Anterior cingulate cortex (tissue), 58 donors: ENCODE measurements around the gene LRMDA.

ENCODE experiments used
- DNase-seq, 58 donors: peaks; one replicate each; lab custom pipeline; 2025; lab: John Stamatoyannopoulos, UW

LRMDA gene

GRCh38 chr10:75652146-75652740, 220.8 kb downstream of the LRMDA start:
- DNase-seq = no peak

- DNase-seq = no peak
Measured at GRCh38 chr10:75653761-75654160, 222.3 kb downstream of the LRMDA start.

DNA sequence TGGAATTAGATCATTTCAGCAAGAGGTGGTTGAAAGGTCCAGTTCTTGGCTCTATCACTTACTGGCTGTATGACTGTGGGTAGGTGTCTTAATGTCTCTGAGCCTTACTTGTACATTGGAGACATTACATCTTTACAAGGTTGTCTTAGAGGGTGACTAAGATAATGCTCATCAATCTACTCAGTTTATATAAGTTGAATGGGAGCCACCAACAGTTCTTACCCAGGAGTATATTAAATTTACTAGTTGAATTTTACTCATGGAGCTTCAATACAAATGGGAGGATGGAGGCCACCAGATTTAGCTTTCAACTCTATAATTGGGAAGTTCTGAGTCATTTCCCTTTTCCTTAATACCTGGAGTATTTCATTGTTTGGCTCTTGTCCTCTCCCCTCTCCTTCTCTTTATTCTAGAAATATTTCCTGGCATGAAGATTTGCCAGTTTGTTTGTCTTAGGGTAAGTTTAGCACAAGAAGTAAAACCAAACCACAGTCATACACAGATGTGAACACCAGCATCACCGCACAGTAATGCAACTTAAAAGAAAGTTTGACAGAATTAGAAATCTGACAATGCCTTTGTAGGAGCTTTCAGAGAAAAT, 222.8 kb downstream of the LRMDA start:
- no peak for DNase-seq

DNA sequence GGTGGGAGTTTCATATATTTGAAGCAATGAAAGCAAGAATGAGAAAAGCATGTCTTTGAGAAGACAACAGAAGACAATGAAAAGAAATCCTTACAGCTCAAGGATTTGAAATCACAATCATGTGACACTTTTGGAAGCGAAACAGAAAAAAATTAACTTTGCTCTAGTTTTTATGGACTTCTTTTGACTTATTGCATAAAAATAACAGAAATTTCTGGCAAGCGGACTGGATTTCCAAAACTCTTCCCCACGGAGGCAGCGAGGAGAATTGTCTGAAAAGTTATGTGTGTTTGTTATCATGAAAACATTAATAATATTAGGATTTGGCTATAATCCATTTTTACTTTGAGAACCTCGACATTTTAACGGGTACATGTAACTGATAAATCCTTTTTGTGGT, 223.3 kb downstream of the LRMDA start:
- no peak for DNase-seq

DNA sequence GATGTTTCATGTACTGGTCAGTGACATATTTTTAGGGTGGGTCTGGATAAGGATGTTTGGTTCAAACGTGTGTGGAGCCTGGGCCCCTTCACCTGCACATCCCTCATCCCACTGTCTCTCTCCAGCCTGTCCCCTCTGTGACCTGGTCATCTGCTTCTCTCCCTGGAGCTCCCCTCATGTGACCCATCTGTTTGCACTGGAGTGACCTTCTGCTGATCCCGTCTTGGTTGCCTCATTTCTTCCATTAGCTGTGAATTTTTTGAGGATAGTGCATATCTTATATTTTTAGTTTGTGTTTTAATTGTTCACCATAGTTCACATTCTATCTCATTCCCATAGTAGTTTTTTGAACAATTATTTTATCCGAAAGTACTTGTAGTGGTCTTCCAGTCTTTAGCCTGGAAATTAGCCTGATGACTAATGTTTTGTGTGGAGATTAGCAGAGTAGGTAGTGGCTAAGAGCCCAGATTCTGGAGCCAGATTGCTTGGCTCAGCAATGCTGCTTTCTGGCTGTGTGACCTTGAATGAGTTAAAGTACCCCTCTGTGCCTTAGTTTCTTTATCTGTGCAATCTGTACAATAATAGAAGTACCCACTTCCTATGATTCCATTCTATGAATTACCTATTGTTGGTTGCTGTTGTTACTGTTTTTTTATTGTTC, 224.5 kb downstream of the LRMDA start:
- DNase-seq = no peak

- no peak for DNase-seq
Measured at GRCh38 chr10:75657351-75657750, 225.9 kb downstream of the LRMDA start.

DNA sequence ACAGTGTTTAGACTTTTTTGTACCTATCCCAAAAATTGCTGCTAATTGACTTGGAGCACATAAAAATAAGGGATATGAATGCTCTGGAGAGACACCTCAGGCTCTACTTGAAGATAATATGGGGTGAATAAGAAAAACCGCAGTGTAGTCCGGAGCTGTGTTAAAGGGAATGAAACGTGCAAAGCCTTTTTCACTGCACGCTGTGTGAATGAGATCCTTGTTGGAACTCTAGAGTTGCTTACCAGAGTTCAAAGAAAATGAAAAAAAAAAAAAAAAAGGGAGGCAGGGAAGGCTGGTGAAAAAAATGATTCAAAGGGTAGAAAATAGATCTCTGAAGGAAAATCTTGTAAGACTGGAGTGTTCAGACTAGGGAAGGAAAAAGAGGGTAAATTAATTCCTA, 226.6 kb downstream of the LRMDA start:
- DNase-seq = no peak

GRCh38 chr10:75658496-75658895, 227.1 kb downstream of the LRMDA start:
- DNase-seq = no peak

GRCh38 chr10:75658915-75659314, 227.5 kb downstream of the LRMDA start:
- no peak for DNase-seq

DNA sequence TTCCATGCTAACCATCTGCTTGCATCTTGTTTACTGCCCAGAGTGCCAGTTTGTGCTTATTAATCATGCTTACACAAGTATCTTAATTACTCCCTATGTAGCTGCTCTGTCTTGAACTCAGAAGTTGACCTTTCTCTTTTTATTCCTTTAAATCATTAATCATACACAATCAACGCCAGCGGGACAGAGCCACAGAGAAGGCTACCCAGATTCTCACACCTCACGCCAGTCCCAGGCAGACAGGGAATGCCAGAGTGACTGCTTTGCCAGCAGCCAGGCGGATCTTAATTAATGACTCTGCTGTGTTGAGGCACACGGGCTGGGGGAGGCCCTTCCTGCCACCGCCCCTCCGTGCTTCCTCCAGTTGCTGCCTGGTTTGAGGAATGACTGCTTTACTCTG, 229.4 kb downstream of the LRMDA start:
- DNase-seq = peak in 4 of 58 donors; percentile 2 to 23 (median 6)

- DNase-seq = peak in 1 of 58 donors; percentile 2
Measured at GRCh38 chr10:75662715-75663114, 231.3 kb downstream of the LRMDA start.

GRCh38 chr10:75663947-75664664, 232.7 kb downstream of the LRMDA start:
- DNase-seq = no peak

DNA sequence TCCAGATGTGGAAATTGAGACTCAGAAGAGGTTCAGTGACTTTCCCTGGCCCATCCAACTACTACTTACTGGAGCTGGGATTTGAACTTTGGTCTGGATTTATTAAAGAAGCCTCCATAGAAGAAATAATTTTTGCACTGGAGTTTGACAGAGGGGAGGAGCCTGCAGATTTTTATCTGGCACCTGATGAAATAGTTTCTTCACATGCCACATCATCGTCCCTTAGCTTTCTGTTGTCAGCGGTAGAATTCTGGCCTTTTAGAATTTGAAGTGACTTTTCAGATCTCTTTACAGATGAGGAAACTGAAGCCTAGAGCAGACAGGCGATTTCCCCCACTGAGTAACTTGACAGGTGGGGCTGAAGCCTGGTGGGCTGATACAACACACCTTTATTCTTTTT, 233.5 kb downstream of the LRMDA start:
- no peak for DNase-seq

- no peak for DNase-seq
Measured at GRCh38 chr10:75665707-75666106, 234.3 kb downstream of the LRMDA start.

GRCh38 chr10:75672111-75672671, 240.8 kb downstream of the LRMDA start:
- no peak for DNase-seq

GRCh38 chr10:75672842-75673241, 241.4 kb downstream of the LRMDA start:
- DNase-seq = no peak

DNA sequence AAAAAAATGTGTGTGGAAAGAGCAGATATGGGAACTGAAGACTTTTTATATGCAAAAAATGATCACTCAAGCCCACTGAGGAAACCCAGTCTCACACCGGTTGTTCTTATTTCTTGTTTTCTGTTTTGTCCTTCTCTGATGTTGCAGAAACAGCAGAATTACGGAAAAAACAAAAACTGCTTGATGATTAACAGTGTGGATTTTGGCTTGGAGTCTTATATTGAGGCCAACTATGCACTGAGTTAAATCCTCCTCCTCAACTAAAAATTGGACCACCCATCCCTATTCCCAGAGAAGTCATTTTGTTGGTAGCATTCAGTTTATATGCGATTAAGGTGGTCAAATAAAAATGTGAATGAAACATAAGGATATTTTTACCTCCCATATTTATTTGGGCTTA, 246.1 kb downstream of the LRMDA start:
- DNase-seq = no peak

GRCh38 chr10:75678527-75678926, 247.1 kb downstream of the LRMDA start:
- no peak for DNase-seq

DNA sequence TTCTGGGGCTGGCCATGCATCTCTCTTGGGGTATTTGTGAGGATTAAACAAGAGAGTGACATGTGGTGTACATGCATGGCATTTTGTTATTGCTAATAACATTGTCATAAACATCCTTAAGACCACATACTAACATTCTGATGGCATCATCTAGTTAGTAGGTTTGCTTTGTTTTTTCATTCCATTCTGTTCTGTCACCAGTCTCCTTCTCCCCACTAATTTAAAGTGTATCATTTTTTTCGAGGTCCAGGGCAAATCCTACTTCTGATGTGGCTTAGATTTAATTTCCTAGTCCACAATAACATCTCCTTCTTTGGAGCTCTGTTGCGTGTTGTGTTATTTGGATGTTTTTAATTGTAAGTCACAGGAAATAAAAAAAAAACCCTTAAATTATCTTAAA, 248.1 kb downstream of the LRMDA start:
- DNase-seq = no peak

DNA sequence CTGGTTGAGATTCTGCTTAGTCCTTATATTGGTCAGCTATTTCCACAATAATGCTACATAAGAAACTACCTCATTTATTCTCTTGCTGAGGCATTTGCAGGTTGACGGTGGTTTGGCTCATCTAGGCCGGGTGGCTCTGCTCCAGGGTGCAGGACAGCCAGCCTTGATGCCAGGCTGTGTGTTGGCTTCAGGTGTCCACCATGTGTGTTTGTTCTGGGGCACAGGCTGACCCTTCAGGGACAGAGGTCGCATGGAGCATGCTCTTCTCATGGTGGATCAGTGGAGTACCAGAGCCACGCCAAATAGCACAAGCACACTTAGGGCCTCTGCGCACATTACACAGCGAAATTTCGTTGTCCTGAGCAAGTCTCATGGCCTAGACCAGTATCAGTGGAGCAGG, 249.9 kb downstream of the LRMDA start:
- DNase-seq = no peak
